ENCODE measurements around the gene RAPGEF2. TPM values are rescaled to one million over a fixed set of nuclear protein-coding genes. Genes with fewer than 3 reads are reported as not detected.
"Not testable (repeated sequence)": the region's sequence is repeated elsewhere in the genome, so short reads cannot be mapped to it uniquely, and the experiment has no call there.

Gene RAPGEF2
- total RNA-seq, 6 experiments from 2014 or later: 22.2 to 36.4 (median 31.5) TPM

- H3K36me3 Mint-ChIP-seq (ENCODE audit: low read depth): peaks cover 11% of the 10 kb centered on the region
- H3K4me3 Mint-ChIP-seq: no peak overlapping the region
- TF ChIP-seq CTCF (IDR thresholded peaks at IDR 0.05): no peak
- DNase-seq: no peak
- peaks cover 10% of the 10 kb centered on the region for H3K9me3 Mint-ChIP-seq
- peaks cover 18% of the 10 kb centered on the region for H3K4me1 Mint-ChIP-seq (ENCODE audit: low read depth)
- no peak overlapping the region for H3K27ac Mint-ChIP-seq
- H3K27me3 Mint-ChIP-seq (ENCODE audit: insufficient read depth): no peaks in the 10 kb centered on the region
These were observed 8.1 kb downstream of the RAPGEF2 start for GRCh38 chr4:159110961-159111360.

GRCh38 chr4:159111416-159111815, 8.5 kb downstream of the RAPGEF2 start:
- Mint-ChIP-seq H3K9me3 (peaks cover 11% of the 10 kb centered on the region), H3K4me3 (no peak overlapping the region), H3K4me1 (ENCODE audit: low read depth) (peaks cover 20% of the 10 kb centered on the region), H3K27ac (no peak overlapping the region), H3K36me3 (ENCODE audit: low read depth) (peaks cover 12% of the 10 kb centered on the region), H3K27me3 (ENCODE audit: insufficient read depth) (no peaks in the 10 kb centered on the region)
- TF ChIP-seq CTCF (IDR thresholded peaks at IDR 0.05): no peak
- no peak for DNase-seq

GRCh38 chr4:159113366-159113765, 10.5 kb downstream of the RAPGEF2 start:
- Mint-ChIP-seq H3K4me1 (ENCODE audit: low read depth) (peaks cover 11% of the 10 kb centered on the region), H3K36me3 (ENCODE audit: low read depth) (peaks cover 12% of the 10 kb centered on the region), H3K9me3 (peaks cover 11% of the 10 kb centered on the region)
- H3K27me3 Mint-ChIP-seq (ENCODE audit: insufficient read depth); DNase-seq; H3K27ac Mint-ChIP-seq; H3K4me3 Mint-ChIP-seq: not testable (repeated sequence)

- not testable (repeated sequence) for H3K4me3 Mint-ChIP-seq; H3K27ac Mint-ChIP-seq; DNase-seq; H3K27me3 Mint-ChIP-seq (ENCODE audit: insufficient read depth)
- peaks cover 12% of the 10 kb centered on the region for H3K36me3 Mint-ChIP-seq (ENCODE audit: low read depth)
- peaks cover 19% of the 10 kb centered on the region for H3K4me1 Mint-ChIP-seq (ENCODE audit: low read depth)
- H3K9me3 Mint-ChIP-seq: peaks cover 11% of the 10 kb centered on the region
These were observed 13.2 kb downstream of the RAPGEF2 start for GRCh38 chr4:159116098-159116497.

GRCh38 chr4:159116693-159117092, 13.8 kb downstream of the RAPGEF2 start:
- H3K27me3 Mint-ChIP-seq (ENCODE audit: insufficient read depth); H3K4me3 Mint-ChIP-seq; DNase-seq; H3K27ac Mint-ChIP-seq: not testable (repeated sequence)
- Mint-ChIP-seq H3K4me1 (ENCODE audit: low read depth) (peaks cover 19% of the 10 kb centered on the region), H3K36me3 (ENCODE audit: low read depth) (peaks cover 12% of the 10 kb centered on the region), H3K9me3 (peaks cover 11% of the 10 kb centered on the region)

GRCh38 chr4:159117564-159117963, 14.7 kb downstream of the RAPGEF2 start:
- TF ChIP-seq CTCF (IDR thresholded peaks at IDR 0.05): no peak
- DNase-seq: no peak
- H3K4me1 Mint-ChIP-seq (ENCODE audit: low read depth): peaks cover 19% of the 10 kb centered on the region
- peaks cover 12% of the 10 kb centered on the region for H3K36me3 Mint-ChIP-seq (ENCODE audit: low read depth)
- H3K27me3 Mint-ChIP-seq (ENCODE audit: insufficient read depth): peaks cover 2% of the 10 kb centered on the region; the same call in 1 of the 2 replicates
- peaks cover 11% of the 10 kb centered on the region for H3K9me3 Mint-ChIP-seq
- no peak overlapping the region for H3K27ac Mint-ChIP-seq
- no peak overlapping the region for H3K4me3 Mint-ChIP-seq

GRCh38 chr4:159117968-159118367, 15.1 kb downstream of the RAPGEF2 start:
- Mint-ChIP-seq H3K36me3 (ENCODE audit: low read depth) (peaks cover 12% of the 10 kb centered on the region), H3K27me3 (ENCODE audit: insufficient read depth) (peaks cover 2% of the 10 kb centered on the region; the same call in 1 of the 2 replicates), H3K4me3 (no peak overlapping the region), H3K4me1 (ENCODE audit: low read depth) (peaks cover 19% of the 10 kb centered on the region), H3K27ac (no peak overlapping the region), H3K9me3 (peaks cover 11% of the 10 kb centered on the region)
- DNase-seq: no peak
- TF ChIP-seq CTCF (IDR thresholded peaks at IDR 0.05): no peak
